HEK293 (cell line): ENCODE data around the gene SYNDIG1.
A peak's percentile ranks its signal among the peaks of the same experiment; 100 is the strongest.

Experiments
- CTCF ChIA-PET: fragments of 350-600 bp; formaldehyde crosslinking; extraction: SDS; loops from one replicate; lab custom pipeline; 2021; ENCODE audit warnings: antibody characterized with exemption; lab: Yijun Ruan, JAX
- POLR2A ChIA-PET: fragments of 300-600 bp; formaldehyde crosslinking; extraction: SDS; loops from one replicate; lab custom pipeline; 2020; ENCODE audit warnings: antibody characterized with exemption, inconsistent platforms; lab: Yijun Ruan, JAX
- H3K27ac ChIP-seq: fragments of 200-500 bp; sonication (Bioruptor generic); 2 replicates; pipeline ENCODE4 v1.5.1; 2014; ENCODE audit warnings: low read depth, low read length, control low read depth, inconsistent platforms; ENCODE audit errors: extremely low read depth
- H3K36me3 ChIP-seq, 2 experiments: fragments of 200-500 bp in 1 of 2; sonication (Bioruptor generic) in 1 of 2; 1 replicate in 1 of 2; 2 replicates in 1 of 2; pipeline ENCODE4 v1.5.1; 2014 to 2017; ENCODE audit warnings: inconsistent platforms in 2 of 2, low read length in 2 of 2; ENCODE audit not compliant: control insufficient read depth in 2 of 2, insufficient read depth in 1 of 2
- H3K4me1 ChIP-seq: fragments of 200-500 bp; sonication (Bioruptor generic); 2 replicates; pipeline ENCODE4 v1.5.1; 2014; ENCODE audit warnings: mild to moderate bottlenecking, low read length, inconsistent platforms; ENCODE audit not compliant: control insufficient read depth, insufficient read depth
- H3K4me3 ChIP-seq: 2 replicates; pipeline ENCODE4 v1.5.1; 2011; ENCODE audit warnings: low read depth, mild to moderate bottlenecking, control low read depth, low read length, moderate library complexity
- H3K9me3 ChIP-seq: fragments of 200-500 bp; sonication (Bioruptor generic); 2 replicates; pipeline ENCODE4 v1.5.1; 2014; ENCODE audit warnings: low read depth, low read length, inconsistent platforms; ENCODE audit not compliant: control insufficient read depth, insufficient read depth
- EGR2 ChIP-seq: fragments of 450-650 bp; formaldehyde crosslinking; IDR thresholded peaks from 2 replicates; pipeline ENCODE4 v1.5.1; 2016; ENCODE audit warnings: low read depth, missing biosample characterization, missing genetic modification characterization
- FEZF1 ChIP-seq: fragments of 450-650 bp; formaldehyde crosslinking; IDR thresholded peaks from 2 replicates; pipeline ENCODE4 v1.5.1; 2016; ENCODE audit warnings: missing biosample characterization, missing genetic modification characterization
- HOXD13 ChIP-seq: sonication (generic); formaldehyde crosslinking; IDR thresholded peaks from 2 replicates; pipeline ENCODE4 v1.8.0; 2022; ENCODE audit warnings: missing genetic modification reagents, borderline replicate concordance
- KLF10 ChIP-seq: fragments of 450-650 bp; IDR thresholded peaks from 2 replicates; pipeline ENCODE4 v1.5.1; 2018; ENCODE audit warnings: missing biosample characterization, mild to moderate bottlenecking, missing genetic modification characterization
- OVOL3 ChIP-seq: fragments of 450-650 bp; formaldehyde crosslinking; IDR thresholded peaks from 2 replicates; pipeline ENCODE4 v1.5.1; 2016; ENCODE audit warnings: missing biosample characterization, missing genetic modification characterization
- SCRT1 ChIP-seq: fragments of 450-650 bp; formaldehyde crosslinking; IDR thresholded peaks from 2 replicates; pipeline ENCODE4 v1.5.1; 2016; ENCODE audit warnings: missing biosample characterization, missing genetic modification characterization, borderline replicate concordance
- SP2 ChIP-seq: fragments of 450-650 bp; formaldehyde crosslinking; IDR thresholded peaks from 2 replicates; pipeline ENCODE4 v1.5.1; 2016; ENCODE audit warnings: missing biosample characterization, missing genetic modification characterization
- TCF7L2 ChIP-seq: IDR thresholded peaks from 2 replicates; pipeline ENCODE4 v1.6.1; 2011; ENCODE audit warnings: low read depth, mild to moderate bottlenecking, inconsistent platforms, low read length, moderate library complexity, borderline replicate concordance
- WT1 ChIP-seq: fragments of 450-650 bp; formaldehyde crosslinking; IDR thresholded peaks from 2 replicates; pipeline ENCODE4 v1.5.1; 2016; ENCODE audit warnings: missing biosample characterization, missing genetic modification characterization
- ZBTB1 ChIP-seq: fragments of 450-650 bp; formaldehyde crosslinking; IDR thresholded peaks from 2 replicates; pipeline ENCODE4 v1.5.1; 2016; ENCODE audit warnings: missing biosample characterization, missing genetic modification characterization
- ZBTB20 ChIP-seq: fragments of 450-650 bp; formaldehyde crosslinking; IDR thresholded peaks from 2 replicates; pipeline ENCODE4 v1.5.1; 2016; ENCODE audit warnings: missing biosample characterization, missing genetic modification characterization
- ZBTB7A ChIP-seq: fragments of 450-650 bp; formaldehyde crosslinking; IDR thresholded peaks from 2 replicates; pipeline ENCODE4 v1.5.1; 2016; ENCODE audit warnings: low read depth, missing biosample characterization, missing genetic modification characterization
- ZFP37 ChIP-seq: fragments of 450-650 bp; formaldehyde crosslinking; IDR thresholded peaks from 2 replicates; pipeline ENCODE4 v1.5.1; 2016; ENCODE audit warnings: missing biosample characterization, missing genetic modification characterization
- ZFP41 ChIP-seq: fragments of 450-650 bp; formaldehyde crosslinking; IDR thresholded peaks from 2 replicates; pipeline ENCODE4 v1.5.1; 2016; ENCODE audit warnings: missing biosample characterization, missing genetic modification characterization, borderline replicate concordance
- ZNF146 ChIP-seq: fragments of 450-650 bp; formaldehyde crosslinking; IDR thresholded peaks from 2 replicates; pipeline ENCODE4 v1.5.1; 2016; ENCODE audit warnings: missing biosample characterization, missing genetic modification characterization
- ZNF157 ChIP-seq: fragments of 450-650 bp; formaldehyde crosslinking; IDR thresholded peaks from 2 replicates; pipeline ENCODE4 v1.5.1; 2016; ENCODE audit warnings: missing biosample characterization, missing genetic modification characterization
- ZNF18 ChIP-seq: fragments of 450-650 bp; formaldehyde crosslinking; IDR thresholded peaks from 2 replicates; pipeline ENCODE4 v1.5.1; 2016; ENCODE audit warnings: missing biosample characterization, missing genetic modification characterization
- ZNF202 ChIP-seq: fragments of 450-650 bp; formaldehyde crosslinking; IDR thresholded peaks from 2 replicates; pipeline ENCODE4 v1.5.1; 2016; ENCODE audit warnings: missing biosample characterization, missing genetic modification characterization, borderline replicate concordance
- ZNF221 ChIP-seq: fragments of 450-650 bp; formaldehyde crosslinking; IDR thresholded peaks from 2 replicates; pipeline ENCODE4 v1.5.1; 2017; ENCODE audit warnings: missing biosample characterization, missing genetic modification characterization, borderline replicate concordance
- ZNF341 ChIP-seq: fragments of 450-650 bp; formaldehyde crosslinking; IDR thresholded peaks from 2 replicates; pipeline ENCODE4; 2016; ENCODE audit warnings: low read depth, missing biosample characterization, missing genetic modification characterization
- ZNF362 ChIP-seq: fragments of 450-650 bp; formaldehyde crosslinking; IDR thresholded peaks from 2 replicates; pipeline ENCODE4 v1.5.1; 2016; ENCODE audit warnings: missing biosample characterization, missing genetic modification characterization
- ZNF366 ChIP-seq: fragments of 450-650 bp; formaldehyde crosslinking; conservative IDR thresholded peaks from 2 replicates; pipeline ENCODE4 v1.5.1; 2016; ENCODE audit warnings: missing biosample characterization, missing genetic modification characterization
- ZNF544 ChIP-seq: fragments of 450-650 bp; formaldehyde crosslinking; IDR thresholded peaks from 2 replicates; pipeline ENCODE4 v1.5.0; 2017; ENCODE audit warnings: missing biosample characterization, missing genetic modification characterization
- ZNF548 ChIP-seq: fragments of 450-650 bp; formaldehyde crosslinking; IDR thresholded peaks from 2 replicates; pipeline ENCODE4 v1.5.1; 2016; ENCODE audit warnings: missing biosample characterization, missing genetic modification characterization
- ZNF561 ChIP-seq: fragments of 450-650 bp; IDR thresholded peaks from 2 replicates; pipeline ENCODE4 v1.5.1; 2018; ENCODE audit warnings: missing biosample characterization, missing genetic modification characterization, borderline replicate concordance
- ZNF596 ChIP-seq: fragments of 450-650 bp; IDR thresholded peaks from 2 replicates; pipeline ENCODE4 v1.5.0; 2018; ENCODE audit warnings: missing biosample characterization, mild to moderate bottlenecking, missing genetic modification characterization, moderate library complexity
- ZNF600 ChIP-seq: fragments of 450-650 bp; formaldehyde crosslinking; IDR thresholded peaks from 2 replicates; pipeline ENCODE4 v1.5.1; 2016; ENCODE audit warnings: missing biosample characterization, missing genetic modification characterization
- ZNF621 ChIP-seq: fragments of 450-650 bp; formaldehyde crosslinking; IDR thresholded peaks from 2 replicates; pipeline ENCODE4 v1.5.1; 2017; ENCODE audit warnings: missing biosample characterization, missing genetic modification characterization
- ZNF664 ChIP-seq: fragments of 450-650 bp; formaldehyde crosslinking; IDR thresholded peaks from 2 replicates; pipeline ENCODE4 v1.5.1; 2016; ENCODE audit warnings: missing biosample characterization, missing genetic modification characterization
- ZNF701 ChIP-seq: fragments of 450-650 bp; formaldehyde crosslinking; IDR thresholded peaks from 2 replicates; pipeline ENCODE4 v1.5.1; 2016; ENCODE audit warnings: missing biosample characterization, missing genetic modification characterization
- ZNF704 ChIP-seq: fragments of 450-650 bp; formaldehyde crosslinking; IDR thresholded peaks from 2 replicates; pipeline ENCODE4 v1.5.1; 2016; ENCODE audit warnings: missing biosample characterization, missing genetic modification characterization
- ZNF76 ChIP-seq: fragments of 450-650 bp; formaldehyde crosslinking; IDR thresholded peaks from 2 replicates; pipeline ENCODE4; 2016; ENCODE audit warnings: low read depth, missing biosample characterization, missing genetic modification characterization, borderline replicate concordance
- ZNF843 ChIP-seq: fragments of 450-650 bp; formaldehyde crosslinking; IDR thresholded peaks from 2 replicates; pipeline ENCODE4 v1.5.1; 2016; ENCODE audit warnings: missing biosample characterization, missing genetic modification characterization
- ZSCAN23 ChIP-seq: fragments of 450-650 bp; formaldehyde crosslinking; IDR thresholded peaks from 2 replicates; pipeline ENCODE4 v1.5.1; 2016; ENCODE audit warnings: missing biosample characterization, missing genetic modification characterization
- ZXDB ChIP-seq: fragments of 450-650 bp; formaldehyde crosslinking; IDR thresholded peaks from 2 replicates; pipeline ENCODE4 v1.5.1; 2016; ENCODE audit warnings: missing biosample characterization, missing genetic modification characterization

SYNDIG1 gene

GRCh38 chr20:24495266-24495665, 25.8 kb downstream of the SYNDIG1 start:
- Histone ChIP-seq H3K27ac (no peak overlapping the region), H3K36me3 (no peaks in the 10 kb centered on the region), H3K4me1 (peaks cover 4% of the 10 kb centered on the region; the same call in 1 of the 2 replicates), H3K9me3 (no peaks in the 10 kb centered on the region), H3K4me3 (no peak overlapping the region)
- ChIA-PET POLR2A (interaction anchor here (0.6 kb wide), 1 partner anchor 26 kb away, joined by 5 read pairs; no protein-coding TSS in a partner anchor), CTCF (interaction anchor here (0.7 kb wide), 1 partner anchor 250 kb away, joined by 3 read pairs; no protein-coding TSS in a partner anchor)
- no peak for TF ChIP-seq OVOL3 (tag by site-specific recombination)
- TF ChIP-seq ZNF704 = no peak
- TF ChIP-seq ZNF157 (tag by site-specific recombination) = no peak
- TF ChIP-seq ZSCAN23 = no peak
- no peak for TF ChIP-seq ZNF544 (tag by site-specific recombination)
- no peak for TF ChIP-seq ZNF843 (tag by site-specific recombination)
- TF ChIP-seq ZNF621 (tag by site-specific recombination) = no peak
- no peak for TF ChIP-seq WT1
- no peak for TF ChIP-seq SP2
- no peak for TF ChIP-seq SCRT1
- no peak for TF ChIP-seq ZNF202

GRCh38 chr20:24497851-24498250, 28.4 kb downstream of the SYNDIG1 start:
- ChIA-PET CTCF (no interaction called here), POLR2A (interaction anchor here (1.2 kb wide), 1 partner anchor 28 kb away, joined by 6 read pairs; the partner anchor contains the start of gene SYNDIG1)
- no peaks in the 10 kb centered on the region for H3K36me3 ChIP-seq
- H3K4me3 ChIP-seq = no peak overlapping the region
- H3K4me1 ChIP-seq = peaks cover 4% of the 10 kb centered on the region; the same call in 1 of the 2 replicates
- H3K27ac ChIP-seq = no peak overlapping the region
- no peaks in the 10 kb centered on the region for H3K9me3 ChIP-seq
- TF ChIP-seq ZNF548 = no peak
- no peak for TF ChIP-seq ZNF18 (tag by site-specific recombination)
- TF ChIP-seq ZNF76 (tag by site-specific recombination) = no peak
- TF ChIP-seq HOXD13 (CRISPR knock-in tag) = no peak
- TF ChIP-seq ZNF544 (tag by site-specific recombination) = 0 out of 2 replicates have a peak, but pooled peaks have one; percentile 17
- no peak for TF ChIP-seq OVOL3 (tag by site-specific recombination)
- TF ChIP-seq ZNF561 (tag by site-specific recombination) = no peak
- TF ChIP-seq ZBTB1 = no peak
- TF ChIP-seq ZNF701 (tag by site-specific recombination) = no peak
- no peak for TF ChIP-seq ZBTB7A (tag by site-specific recombination)
- TF ChIP-seq ZNF621 (tag by site-specific recombination) = no peak
- no peak for TF ChIP-seq ZFP41
- 0 out of 2 replicates have a peak, but pooled peaks have one; percentile 21 for TF ChIP-seq ZBTB20 (tag by site-specific recombination)
- TF ChIP-seq ZNF600 (tag by site-specific recombination) = peak; percentile 86
- no peak for TF ChIP-seq FEZF1 (tag by site-specific recombination)
- no peak for TF ChIP-seq ZNF362
- TF ChIP-seq ZNF366 (tag by site-specific recombination) = peak; percentile 29; the same call in 1 of the 2 replicates
- no peak for TF ChIP-seq ZXDB
- no peak for TF ChIP-seq ZFP37 (tag by site-specific recombination)
- no peak for TF ChIP-seq ZNF341
- TF ChIP-seq ZNF596 (tag by site-specific recombination) = no peak
- TF ChIP-seq KLF10 (tag by site-specific recombination) = peak; percentile 61; the same call in 1 of the 2 replicates
- no peak for TF ChIP-seq ZNF664 (tag by site-specific recombination)
- TF ChIP-seq ZNF221 (tag by site-specific recombination) = no peak
- TF ChIP-seq EGR2 (tag by site-specific recombination) = no peak
- no peak for TF ChIP-seq ZNF146
- TF ChIP-seq TCF7L2 = no peak
